Sciatic nerve (tissue), 2 donors: ENCODE data around the gene CBFA2T2. TPM values are rescaled to one million over a fixed set of nuclear protein-coding genes. Genes with fewer than 3 reads are reported as not detected.
A peak's percentile ranks its signal among the peaks of the same experiment; 100 is the strongest.

ENCODE experiments used
- ATAC-seq: fragments of 200-7000 bp; cut with Tn5 transposase; one replicate; pipeline ENCODE4 v1.9.1; 2020; ENCODE audit warnings: mild to moderate bottlenecking, moderate library complexity
- DNase-seq: peaks from one replicate; pipeline ENCODE4 v3.0.0-alpha.2; 2020; ENCODE audit warnings: low spot score
- intact Hi-C: fragments of 100-400 bp; cut with DNase I; formaldehyde crosslinking; loops from one replicate; pipeline ENCODE4 v1.14.2; 2022
- total RNA-seq: library from RNA; stranded (reverse); fragmentation: NEBNext Ultra II Directional; extraction: Animal tissue kit (Norgen Biotek cat#: 25700); gene quantifications from one replicate; pipeline ENCODE4 v1.2.1, GENCODE V29; 2021
- donor health status: DM: no; HTN: no; CAD: no.
- donor health status: DM: no; HTN: no; CAD: no.

Gene CBFA2T2
- total RNA-seq, 1 donor from 2014 or later = 26.0 TPM

GRCh38 chr20:33667245-33667675, 177.4 kb downstream of the CBFA2T2 start:
- DNase-seq = no peak
- peak; percentile 2 for ATAC-seq
- intact Hi-C loops = loop anchor here (10.0 kb wide), 1 partner anchor 212 kb away; no protein-coding TSS in a partner anchor

DNA sequence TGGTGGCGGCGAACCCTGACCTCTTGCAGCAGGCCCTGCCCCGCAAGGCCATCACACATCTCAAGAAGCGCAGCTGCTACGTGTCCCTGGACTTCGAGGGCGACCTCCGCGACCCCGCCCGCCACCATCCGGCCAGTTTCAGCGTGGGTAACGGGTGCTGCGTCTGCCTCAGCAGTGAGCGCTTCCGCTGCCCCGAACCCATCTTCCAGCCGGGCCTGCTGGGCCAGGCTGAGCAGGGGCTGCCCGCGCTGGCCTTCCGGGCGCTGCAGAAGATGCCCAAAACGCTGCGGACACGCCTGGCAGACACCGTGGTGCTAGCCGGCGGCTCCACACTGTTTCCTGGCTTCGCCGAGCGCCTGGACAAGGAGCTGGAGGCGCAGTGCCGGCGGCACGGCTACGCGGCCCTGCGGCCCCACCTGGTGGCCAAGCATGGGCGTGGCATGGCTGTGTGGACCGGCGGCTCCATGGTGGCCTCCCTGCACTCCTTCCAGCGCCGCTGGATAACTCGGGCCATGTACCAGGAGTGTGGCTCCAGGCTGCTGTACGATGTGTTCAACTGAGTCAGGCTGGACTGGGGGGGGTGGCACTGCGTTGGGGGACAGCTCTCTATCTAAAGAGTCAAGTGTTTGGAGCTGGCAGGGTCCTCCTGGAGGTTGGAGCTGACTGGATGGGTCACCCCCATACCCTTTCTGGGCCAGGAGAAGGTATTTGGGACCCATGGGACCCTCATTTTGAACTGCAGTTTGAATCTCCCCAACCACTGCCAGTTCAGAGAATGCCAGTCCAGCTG, 178.0 kb downstream of the CBFA2T2 start:
- intact Hi-C loops = loop anchor here (10.0 kb wide), 1 partner anchor 213 kb away; no protein-coding TSS in a partner anchor
- peak; percentile 89 for DNase-seq
- peak; percentile 68 for ATAC-seq

DNA sequence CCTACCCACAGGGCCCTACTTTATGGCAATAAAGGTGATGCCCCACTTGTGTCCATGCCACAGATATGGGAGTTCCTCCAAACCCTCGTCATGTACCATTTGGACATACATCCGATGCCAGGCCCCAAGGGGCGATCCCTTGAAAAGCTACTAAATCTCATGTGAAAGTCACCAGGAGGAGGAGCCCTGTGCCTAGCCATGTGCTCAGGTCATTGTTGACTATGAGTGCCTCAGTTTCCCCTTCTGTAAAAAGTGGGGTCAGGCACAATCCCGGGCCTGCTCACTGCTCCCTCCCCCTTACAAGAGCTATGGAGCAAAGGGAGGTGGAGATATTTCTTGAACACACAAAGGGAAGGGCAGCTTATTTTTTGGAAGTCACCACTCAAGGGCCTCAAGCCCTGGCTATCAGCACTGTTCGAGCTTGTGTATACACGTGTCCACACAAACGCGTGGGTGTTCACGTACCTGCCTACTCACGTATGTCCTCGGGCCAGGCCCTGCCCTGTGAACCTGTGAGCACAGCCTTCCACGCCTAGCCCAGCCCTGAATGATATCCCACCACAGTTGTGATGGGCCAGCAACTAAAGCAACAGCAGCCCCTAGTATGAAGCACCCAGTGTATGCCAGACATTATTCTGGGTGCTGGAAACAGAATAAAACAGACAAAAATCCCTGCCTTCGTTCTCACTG, 178.7 kb downstream of the CBFA2T2 start:
- no peak for DNase-seq
- intact Hi-C loops = loop anchor here (10.0 kb wide), 1 partner anchor 214 kb away; no protein-coding TSS in a partner anchor
- no peak for ATAC-seq

DNA sequence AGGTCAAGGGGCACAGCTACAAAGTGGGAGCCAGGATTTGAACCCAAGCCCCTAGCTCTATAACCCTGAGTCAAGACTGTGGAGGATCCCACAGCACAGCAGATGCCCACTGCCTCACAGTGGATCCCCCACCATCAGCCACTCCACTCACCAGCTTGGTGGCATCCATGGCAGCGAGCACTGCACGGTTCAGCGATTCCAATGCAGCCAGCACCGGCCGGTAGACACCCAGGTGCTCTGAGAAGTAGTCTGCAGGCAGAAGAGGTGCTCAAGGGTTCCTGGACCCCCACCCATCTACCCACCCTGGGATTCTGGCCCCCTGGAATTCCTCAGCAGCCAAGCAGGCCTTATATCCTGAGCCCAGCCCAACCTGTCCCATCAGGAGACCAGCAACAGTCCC, 179.3 kb downstream of the CBFA2T2 start:
- ATAC-seq (no peak), DNase-seq (no peak)
- intact Hi-C loops = loop anchor here (10.0 kb wide), 1 partner anchor 214 kb away; no protein-coding TSS in a partner anchor

DNA sequence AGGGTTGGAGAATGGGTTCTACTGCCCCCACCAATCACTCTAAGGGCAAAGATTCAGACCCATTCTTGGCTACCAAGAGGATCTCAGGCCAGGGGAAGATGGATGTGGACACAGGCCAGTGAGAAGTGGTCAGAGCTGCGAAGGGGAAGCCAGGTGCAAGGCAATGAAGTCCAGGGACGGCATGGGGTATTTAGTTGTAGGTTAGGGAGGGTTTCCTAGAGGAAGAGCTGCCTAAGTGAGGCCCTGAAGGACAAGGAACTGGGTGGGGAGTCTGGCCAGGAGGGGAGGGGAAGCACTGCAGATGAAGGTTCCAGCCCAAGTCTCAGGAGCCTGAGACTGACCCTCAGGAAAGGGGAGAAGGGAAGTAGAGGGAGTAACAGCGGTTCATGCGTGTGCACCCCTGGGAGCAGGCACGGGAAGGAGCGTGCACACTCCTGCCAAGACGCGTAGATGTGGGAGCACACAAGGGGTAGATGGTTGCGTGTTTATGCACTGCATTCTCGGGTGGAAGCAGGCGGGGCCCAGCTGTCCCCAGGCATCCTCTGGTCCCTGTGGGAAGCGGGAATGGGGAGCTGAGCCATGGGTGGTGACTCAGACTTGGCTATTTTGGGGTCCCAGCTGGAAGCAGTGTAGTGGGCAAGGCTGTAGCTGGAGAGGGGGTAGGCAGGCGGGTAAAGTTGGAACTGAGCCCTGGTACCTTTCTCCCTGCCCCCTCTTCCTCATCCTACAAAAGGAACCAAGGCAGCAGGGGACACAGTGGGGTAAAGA, 180.2 kb downstream of the CBFA2T2 start:
- intact Hi-C loops = loop anchor here (10.0 kb wide), 1 partner anchor 215 kb away; no protein-coding TSS in a partner anchor
- no peak for ATAC-seq
- DNase-seq = no peak

GRCh38 chr20:33670715-33671499, 181.0 kb downstream of the CBFA2T2 start:
- ATAC-seq = no peak
- DNase-seq = no peak
- intact Hi-C loops = no loop called here

DNA sequence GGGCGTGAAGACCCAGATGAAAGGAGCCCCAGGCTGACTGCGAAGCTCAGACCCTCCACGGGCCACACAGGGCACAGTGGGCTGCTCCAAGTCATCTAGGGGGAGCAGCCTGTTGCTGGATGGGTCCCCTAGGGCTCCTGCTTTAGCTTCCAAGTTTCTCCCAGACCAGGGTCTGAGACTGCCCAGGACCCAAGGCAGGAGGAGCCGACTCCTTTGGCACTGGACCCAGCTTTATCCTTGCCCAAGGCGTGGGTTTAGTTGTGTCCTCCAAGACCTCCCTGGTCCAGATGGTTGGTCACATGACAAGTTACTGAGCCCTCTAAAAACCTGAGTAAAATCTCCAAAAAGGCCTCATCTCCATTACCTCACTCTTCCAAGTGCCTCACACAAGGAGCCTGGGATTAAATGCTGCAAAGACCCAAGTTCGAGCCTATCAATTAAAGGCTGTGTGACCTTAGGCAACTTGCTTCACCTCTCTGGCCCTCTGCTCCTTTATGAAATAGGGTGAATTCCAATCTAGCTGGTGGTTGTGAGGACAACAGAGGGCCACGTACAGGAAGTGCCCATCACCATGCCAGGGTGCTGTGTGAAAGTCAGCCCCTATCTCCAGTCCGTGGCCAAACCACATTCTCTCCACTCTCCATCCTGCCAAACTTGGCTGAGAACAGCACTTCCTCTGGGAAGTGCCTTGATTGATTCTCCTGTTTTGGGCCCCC, 181.8 kb downstream of the CBFA2T2 start:
- no peak for DNase-seq
- intact Hi-C loops = no loop called here

GRCh38 chr20:33672426-33673113, 182.7 kb downstream of the CBFA2T2 start:
- intact Hi-C loops = no loop called here
- no peak for ATAC-seq
- no peak for DNase-seq

More for the DNA sequence above, 181.8 kb downstream of the CBFA2T2 start:
- no peak for ATAC-seq

DNA sequence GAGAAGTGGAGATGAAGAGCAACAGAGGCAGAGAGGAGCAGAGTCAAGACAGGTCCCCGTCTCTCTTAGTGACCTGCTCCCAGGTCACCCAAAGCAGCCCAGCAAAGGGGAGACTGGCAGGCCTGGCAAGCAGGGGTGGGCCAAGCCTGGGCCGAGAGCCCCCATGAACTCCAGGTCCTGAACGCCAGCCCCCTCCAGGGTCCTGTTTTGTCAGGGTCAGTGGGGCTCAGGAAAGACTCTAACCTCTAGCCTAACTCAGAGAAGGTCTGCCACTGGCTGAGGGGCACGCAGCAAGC, 183.2 kb downstream of the CBFA2T2 start:
- intact Hi-C loops = no loop called here
- ATAC-seq (no peak), DNase-seq (no peak)

DNA sequence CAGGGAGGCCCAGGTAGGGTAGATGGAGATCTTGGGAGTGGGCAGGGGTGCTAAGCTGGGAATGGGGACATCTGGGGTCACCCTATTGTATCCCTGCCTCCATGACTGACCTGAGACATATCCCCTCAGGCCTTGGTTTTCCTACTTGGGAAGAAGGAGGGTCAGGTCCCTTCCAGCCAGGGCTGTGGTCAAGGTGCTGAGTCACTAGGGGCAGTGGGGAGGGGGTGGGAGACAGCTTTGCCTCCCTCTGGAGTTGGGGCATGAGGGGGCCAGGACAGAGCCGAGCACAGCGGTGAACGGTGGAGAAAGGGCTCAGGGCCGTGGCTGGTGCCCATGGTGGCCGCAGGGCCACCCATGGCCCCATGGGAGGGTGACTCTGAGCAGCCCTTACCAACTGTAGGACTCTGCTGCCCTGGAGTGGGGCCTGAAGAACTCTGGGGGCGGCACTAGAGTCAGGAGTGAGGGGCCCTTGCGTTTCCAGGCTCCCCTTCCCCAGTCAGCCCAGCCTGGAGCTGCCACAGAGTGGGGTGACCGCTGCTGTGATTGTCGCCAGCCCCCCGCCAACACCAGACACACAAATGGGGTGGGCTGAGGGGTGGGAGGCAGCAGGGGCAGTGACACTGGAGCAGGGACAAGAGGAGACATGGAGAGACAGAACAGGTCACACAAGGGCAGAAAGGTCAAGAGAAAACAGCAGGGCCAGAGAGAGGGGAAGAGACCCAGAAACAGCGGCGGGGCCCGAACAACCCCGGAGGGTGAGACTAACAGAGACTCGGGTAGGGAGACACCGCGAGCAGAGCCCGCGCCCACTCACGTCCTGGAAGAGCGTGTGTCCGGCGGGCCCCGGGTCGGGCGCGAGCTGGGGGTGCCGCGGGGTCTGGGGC, 183.8 kb downstream of the CBFA2T2 start:
- DNase-seq = no peak
- intact Hi-C loops = no loop called here
- no peak for ATAC-seq

GRCh38 chr20:33674294-33675135, 184.6 kb downstream of the CBFA2T2 start, which contains the start of gene NECAB3:
TSS of gene NECAB3 (minus strand) at chr20:33674428. CDS start at chr20:33674352, 76 bp downstream.
- intact Hi-C loops = no loop called here
- peak; percentile 90 for DNase-seq
- ATAC-seq = peak; percentile 76

GRCh38 chr20:33675136-33675959, 185.5 kb downstream of the CBFA2T2 start:
- no peak for DNase-seq
- peak; percentile 75 for ATAC-seq
- intact Hi-C loops = no loop called here

GRCh38 chr20:33676121-33676520, 186.2 kb downstream of the CBFA2T2 start:
- intact Hi-C loops = no loop called here
- no peak for DNase-seq
- no peak for ATAC-seq

- DNase-seq (no peak), ATAC-seq (no peak)
- intact Hi-C loops = no loop called here
Measured at GRCh38 chr20:33676652-33677645, 187.1 kb downstream of the CBFA2T2 start.
